Measurements from ENCODE around the gene NRARP.
"Not testable (repeated sequence)": the region's sequence is repeated elsewhere in the genome, so short reads cannot be mapped to it uniquely, and the experiment has no call there.

The NRARP gene

GRCh38 chr9:137336735-137337134 is 34.7 kb upstream of the NRARP start:
- H3K36me3 ChIP-seq (ENCODE audit: control insufficient read depth, insufficient read depth, low read length) = no peaks in the 10 kb centered on the region

GRCh38 chr9:137333016-137333671 is 31.1 kb upstream of the NRARP start:
- H3K27ac ChIP-seq = no peak overlapping the region
- no peaks in the 10 kb centered on the region for H3K36me3 ChIP-seq (ENCODE audit: control insufficient read depth, insufficient read depth, low read length)
- no peaks in the 10 kb centered on the region for H3K9me3 ChIP-seq (ENCODE audit: control insufficient read depth, low read length)
- H2AFZ ChIP-seq = no peak overlapping the region
- no peaks in the 10 kb centered on the region for H3K4me1 ChIP-seq
- no peak overlapping the region for H3K9ac ChIP-seq
- H3K79me2 ChIP-seq = no peaks in the 10 kb centered on the region
- TF ChIP-seq CTCF (IDR thresholded peaks at IDR 0.05) = no peak
- H3K27me3 ChIP-seq (ENCODE audit: control insufficient read depth, insufficient read depth, low read length) = no peaks in the 10 kb centered on the region
- no peak overlapping the region for H3K4me3 ChIP-seq (ENCODE audit: low read depth, low read length)
- no peak overlapping the region for H3K4me2 ChIP-seq (ENCODE audit: low read length)

More at GRCh38 chr9:137336735-137337134, 34.7 kb upstream of the NRARP start:
- Histone ChIP-seq H3K4me1 (no peaks in the 10 kb centered on the region), H3K27me3 (ENCODE audit: control insufficient read depth, insufficient read depth, low read length) (no peaks in the 10 kb centered on the region), H3K4me2 (ENCODE audit: low read length) (no peak overlapping the region), H3K4me3 (ENCODE audit: low read depth, low read length) (no peak overlapping the region), H3K9ac (no peak overlapping the region), H3K9me3 (ENCODE audit: control insufficient read depth, low read length) (no peaks in the 10 kb centered on the region), H3K27ac (no peak overlapping the region), H3K79me2 (no peaks in the 10 kb centered on the region), H2AFZ (no peak overlapping the region)
- no peak for TF ChIP-seq CTCF (IDR thresholded peaks at IDR 0.05)

GRCh38 chr9:137331929-137332328 is 29.9 kb upstream of the NRARP start:
- no peaks in the 10 kb centered on the region for H3K36me3 ChIP-seq (ENCODE audit: control insufficient read depth, insufficient read depth, low read length)
- no peak overlapping the region for H3K9ac ChIP-seq
- H3K4me1 ChIP-seq = no peaks in the 10 kb centered on the region
- no peak overlapping the region for H3K27ac ChIP-seq
- H3K79me2 ChIP-seq = no peaks in the 10 kb centered on the region
- H3K4me3 ChIP-seq (ENCODE audit: low read depth, low read length) = no peak overlapping the region
- H3K4me2 ChIP-seq (ENCODE audit: low read length) = no peak overlapping the region
- TF ChIP-seq CTCF (IDR thresholded peaks at IDR 0.05) = no peak
- H3K9me3 ChIP-seq (ENCODE audit: control insufficient read depth, low read length) = no peaks in the 10 kb centered on the region
- H2AFZ ChIP-seq = no peak overlapping the region
- no peaks in the 10 kb centered on the region for H3K27me3 ChIP-seq (ENCODE audit: control insufficient read depth, insufficient read depth, low read length)

GRCh38 chr9:137330689-137331088 is 28.6 kb upstream of the NRARP start:
- Histone ChIP-seq H3K27me3 (ENCODE audit: control insufficient read depth, insufficient read depth, low read length) (no peaks in the 10 kb centered on the region), H3K9ac (no peak overlapping the region), H3K9me3 (ENCODE audit: control insufficient read depth, low read length) (no peaks in the 10 kb centered on the region), H3K4me2 (ENCODE audit: low read length) (no peak overlapping the region), H2AFZ (no peak overlapping the region), H3K27ac (no peak overlapping the region), H3K4me1 (no peaks in the 10 kb centered on the region), H3K79me2 (no peaks in the 10 kb centered on the region), H3K36me3 (ENCODE audit: control insufficient read depth, insufficient read depth, low read length) (no peaks in the 10 kb centered on the region), H3K4me3 (ENCODE audit: low read depth, low read length) (no peak overlapping the region)
- TF ChIP-seq CTCF (IDR thresholded peaks at IDR 0.05) = no peak

GRCh38 chr9:137329590-137329989 is 27.5 kb upstream of the NRARP start:
- H3K4me3 ChIP-seq (ENCODE audit: low read depth, low read length); H2AFZ ChIP-seq; H3K9ac ChIP-seq; H3K9me3 ChIP-seq (ENCODE audit: control insufficient read depth, low read length); H3K4me2 ChIP-seq (ENCODE audit: low read length); H3K36me3 ChIP-seq (ENCODE audit: control insufficient read depth, insufficient read depth, low read length); H3K4me1 ChIP-seq; H3K27me3 ChIP-seq (ENCODE audit: control insufficient read depth, insufficient read depth, low read length); H3K79me2 ChIP-seq; H3K27ac ChIP-seq: not testable (repeated sequence)

GRCh38 chr9:137327641-137328550 is 25.8 kb upstream of the NRARP start:
- not testable (repeated sequence) for H3K9me3 ChIP-seq (ENCODE audit: control insufficient read depth, low read length); H3K27ac ChIP-seq; H2AFZ ChIP-seq; H3K27me3 ChIP-seq (ENCODE audit: control insufficient read depth, insufficient read depth, low read length); H3K4me2 ChIP-seq (ENCODE audit: low read length); H3K36me3 ChIP-seq (ENCODE audit: control insufficient read depth, insufficient read depth, low read length); H3K79me2 ChIP-seq; H3K4me1 ChIP-seq; H3K4me3 ChIP-seq (ENCODE audit: low read depth, low read length); H3K9ac ChIP-seq

Measured in parathyroid adenoma (tissue), 2 donors.